Endothelial cell (in vitro differentiated cells): ENCODE data around the gene GPR132. TPM values are rescaled to one million over a fixed set of nuclear protein-coding genes. Genes with fewer than 3 reads are reported as not detected.

Experiments used
- DNase-seq: peaks from one replicate; pipeline ENCODE4 v3.0.0; 2021; ENCODE audit warnings: low spot score
- H3K27ac Mint-ChIP-seq: one replicate; pipeline ENCODE4 v1.8.0; 2021; ENCODE audit warnings: mixed read lengths, inconsistent platforms; ENCODE audit not compliant: unreplicated experiment
- H3K27me3 Mint-ChIP-seq: one replicate; pipeline ENCODE4 v1.8.0; 2021; ENCODE audit warnings: mild to moderate bottlenecking, moderate library complexity, mixed read lengths, inconsistent platforms; ENCODE audit not compliant: unreplicated experiment
- H3K36me3 Mint-ChIP-seq: one replicate; pipeline ENCODE4 v1.8.0; 2021; ENCODE audit warnings: mild to moderate bottlenecking, low read depth, mixed read lengths, inconsistent platforms; ENCODE audit not compliant: unreplicated experiment
- H3K4me1 Mint-ChIP-seq: one replicate; pipeline ENCODE4 v1.8.0; 2021; ENCODE audit warnings: mild to moderate bottlenecking, mixed read lengths, inconsistent platforms; ENCODE audit not compliant: unreplicated experiment
- H3K4me3 Mint-ChIP-seq: one replicate; pipeline ENCODE4 v1.8.0; 2021; ENCODE audit warnings: mild to moderate bottlenecking, mixed read lengths, inconsistent platforms; ENCODE audit not compliant: unreplicated experiment
- H3K9me3 Mint-ChIP-seq: one replicate; pipeline ENCODE4 v1.8.0; 2021; ENCODE audit warnings: mixed read lengths, inconsistent platforms; ENCODE audit not compliant: unreplicated experiment
- CTCF ChIP-seq: fragments of 200-600 bp; sonication (generic); IDR thresholded peaks from one replicate; pipeline ENCODE4 v1.5.0; 2021; ENCODE audit warnings: antibody characterized with exemption; ENCODE audit not compliant: unreplicated experiment
- total RNA-seq: library from RNA; stranded (reverse); fragmentation: NEBNext Ultra II Directional; extraction: Animal tissue kit (Norgen Biotek cat#: 25700); gene quantifications from one replicate; pipeline ENCODE4 v1.2.1, GENCODE V29; 2021; ENCODE audit not compliant: unreplicated experiment

Gene GPR132
- total RNA-seq, 1 donor from 2014 or later: not detected

DNA sequence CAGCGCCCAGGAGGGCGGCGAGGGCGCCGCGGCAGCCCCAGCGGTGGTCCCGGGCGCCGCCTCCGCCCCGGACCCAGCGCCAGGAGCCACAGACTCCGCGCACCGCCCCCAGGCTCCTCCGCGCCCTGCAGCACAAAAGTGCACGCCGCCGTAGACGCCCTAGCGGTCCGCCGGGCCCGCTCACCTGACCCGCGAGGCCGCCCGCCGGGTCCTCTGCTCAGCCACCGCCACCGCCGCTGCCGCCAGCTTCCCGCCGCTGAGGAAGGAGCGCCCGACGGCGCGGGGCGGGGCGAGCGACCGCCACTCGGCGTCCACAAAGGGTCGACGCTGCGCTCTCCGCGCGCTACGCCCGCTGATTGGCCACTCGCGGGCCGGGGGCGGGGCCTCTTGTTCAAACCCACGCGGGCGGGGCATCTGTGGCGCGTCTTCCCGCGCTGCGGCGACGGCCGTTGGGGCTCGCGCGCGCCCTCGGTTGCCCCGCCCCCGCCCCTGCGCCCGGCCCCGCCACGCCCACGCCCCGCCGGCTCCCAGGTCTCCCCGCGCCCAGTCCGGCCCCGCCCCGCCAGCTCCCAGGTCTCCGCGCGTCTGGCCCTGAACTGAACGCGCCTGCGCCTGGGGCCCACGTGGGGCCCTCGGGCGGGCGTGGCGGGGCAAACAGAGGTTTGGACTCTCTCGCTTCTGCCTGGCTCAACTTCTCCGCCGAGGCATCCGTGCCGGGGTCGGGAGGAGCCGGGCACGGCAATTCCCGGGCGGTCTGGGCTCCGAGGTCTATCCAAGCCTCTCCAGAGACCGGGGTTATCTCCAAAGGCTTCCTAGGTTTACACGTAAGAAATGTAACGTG is 44.2 kb downstream of the GPR132 start, which contains the start of gene CDCA4:
TSS of gene CDCA4 (minus strand) at position 269 of the 841 bp plus-strand sequence. CDS start 9,154 bp downstream, outside the sequence.
- Mint-ChIP-seq H3K27ac (peak within 1 kb of the TSS; percentile 86), H3K36me3 (peaks cover 22% of the 10 kb centered on the region), H3K9me3 (peaks cover 3% of the 10 kb centered on the region), H3K27me3 (peaks cover 16% of the 10 kb centered on the region), H3K4me1 (peaks cover 36% of the 10 kb centered on the region), H3K4me3 (peak within 1 kb of the TSS; percentile 96)
- DNase-seq: peak; percentile 99
- TF ChIP-seq CTCF: peak; percentile 9

DNA sequence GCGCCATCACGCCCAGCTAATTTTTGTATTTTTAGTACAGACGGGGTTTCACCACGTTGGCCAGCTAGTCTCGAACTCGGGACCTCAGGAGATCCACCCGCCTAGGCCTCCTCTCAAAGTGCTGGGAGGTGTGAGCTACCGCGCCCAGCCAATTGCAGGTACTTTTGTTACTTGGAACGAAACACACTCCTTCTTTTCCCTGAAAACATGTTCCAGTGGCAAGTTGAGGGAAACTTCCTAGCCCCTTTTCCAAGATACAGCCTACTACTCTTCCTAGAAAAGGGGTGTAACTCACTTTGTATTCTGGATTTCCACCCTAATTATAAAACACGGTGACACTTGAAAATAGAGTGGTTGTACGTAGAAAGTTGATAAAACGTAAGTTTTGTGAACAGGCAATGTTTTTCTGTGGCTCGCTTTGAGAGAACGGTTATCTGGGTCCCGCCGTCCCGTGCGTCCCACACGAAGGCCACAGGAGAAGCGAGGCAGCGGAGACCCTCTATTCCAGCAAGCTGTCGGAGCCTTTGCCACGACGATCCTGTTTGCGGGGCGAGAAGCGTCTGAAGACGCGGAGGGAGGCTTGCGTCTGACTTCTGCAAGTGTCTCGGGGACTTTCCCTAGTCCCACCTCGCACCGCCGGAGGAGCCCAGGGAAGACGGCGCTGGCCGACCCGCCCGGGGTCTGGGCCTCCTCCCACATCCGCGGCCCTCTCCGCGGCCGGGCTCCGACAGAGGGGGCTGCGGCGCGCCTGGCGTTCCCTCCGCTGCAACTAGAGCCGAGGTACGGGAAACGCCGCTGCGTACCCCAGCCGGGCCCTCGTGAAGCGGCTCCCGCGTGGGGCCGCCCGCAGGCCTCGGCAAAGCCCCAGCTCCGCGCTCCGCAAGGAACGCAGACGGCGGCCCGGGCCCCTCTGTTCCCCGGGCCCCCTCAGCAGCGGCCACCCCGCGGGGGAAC is 45.1 kb downstream of the GPR132 start:
- DNase-seq: peak; percentile 73
- peaks cover 17% of the 10 kb centered on the region for H3K27me3 Mint-ChIP-seq
- H3K9me3 Mint-ChIP-seq: peaks cover 4% of the 10 kb centered on the region
- peaks cover 30% of the 10 kb centered on the region for H3K36me3 Mint-ChIP-seq
- H3K4me3 Mint-ChIP-seq: peak overlapping the region; percentile 96
- peak overlapping the region; percentile 86 for H3K27ac Mint-ChIP-seq
- peaks cover 45% of the 10 kb centered on the region for H3K4me1 Mint-ChIP-seq
- TF ChIP-seq CTCF: peak; percentile 32

DNA sequence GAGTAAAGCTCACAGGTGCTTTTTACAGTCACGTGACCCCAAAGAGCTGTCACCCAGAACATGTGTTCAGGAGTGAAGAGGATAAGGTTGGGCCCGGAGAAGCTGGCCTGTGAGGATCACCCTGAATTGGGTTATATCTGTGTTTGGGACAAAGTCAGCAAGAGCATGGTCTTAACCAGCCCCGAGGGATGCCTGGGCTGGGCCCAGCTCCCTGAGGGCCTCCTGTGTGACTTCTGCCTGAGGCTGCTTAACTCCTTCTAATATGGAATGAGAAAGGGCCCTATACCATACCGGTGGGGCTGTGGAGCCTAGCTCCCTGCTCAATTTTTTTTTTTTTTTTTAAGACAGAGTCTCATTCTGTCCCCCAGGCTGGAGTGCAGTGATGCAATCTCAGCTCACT is 46.8 kb downstream of the GPR132 start:
- H3K4me1 Mint-ChIP-seq: peaks cover 62% of the 10 kb centered on the region
- peak overlapping the region; percentile 71 for H3K4me3 Mint-ChIP-seq
- H3K27me3 Mint-ChIP-seq: peaks cover 19% of the 10 kb centered on the region
- peaks cover 31% of the 10 kb centered on the region for H3K36me3 Mint-ChIP-seq
- no peak for DNase-seq
- no peak for TF ChIP-seq CTCF
- no peak overlapping the region for H3K27ac Mint-ChIP-seq
- H3K9me3 Mint-ChIP-seq: peaks cover 4% of the 10 kb centered on the region

DNA sequence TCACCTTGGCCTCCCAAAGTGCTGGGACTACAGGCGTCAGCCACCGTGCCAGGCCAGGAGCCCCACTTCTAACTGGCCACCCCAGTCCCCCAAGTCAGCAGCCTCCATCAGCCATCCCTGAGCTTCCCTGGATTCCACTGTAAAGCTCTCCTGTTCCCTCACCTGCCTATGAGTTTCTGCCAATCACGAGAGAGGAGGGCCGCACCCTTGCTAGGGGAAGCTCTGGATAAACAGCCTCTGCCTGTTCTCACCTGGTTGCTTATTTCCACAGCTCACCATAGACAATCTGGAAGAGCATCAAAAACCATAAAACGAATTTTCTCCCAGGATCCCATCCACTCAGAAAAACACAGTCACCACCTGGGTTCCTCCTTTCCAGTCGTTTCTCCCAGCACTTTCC is 49.3 kb downstream of the GPR132 start:
- DNase-seq: no peak
- peak overlapping the region; percentile 39 for H3K4me3 Mint-ChIP-seq
- peaks cover 26% of the 10 kb centered on the region for H3K36me3 Mint-ChIP-seq
- no peak for TF ChIP-seq CTCF
- H3K27ac Mint-ChIP-seq: peak overlapping the region; percentile 81
- peaks cover 72% of the 10 kb centered on the region for H3K4me1 Mint-ChIP-seq
- H3K9me3 Mint-ChIP-seq: peaks cover 4% of the 10 kb centered on the region
- peaks cover 17% of the 10 kb centered on the region for H3K27me3 Mint-ChIP-seq
